HG03378 (cell line): ENCODE data around the gene CYP2A7.
"Not testable (repeated sequence)": the region's sequence is repeated elsewhere in the genome, so short reads cannot be mapped to it uniquely, and the experiment has no call there.

Experiments used
- ATAC-seq: cut with Tn5 transposase; IDR thresholded peaks from one replicate; pipeline ENCODE4 v1.9.1; 2021; ENCODE audit warnings: mild to moderate bottlenecking, moderate library complexity; ENCODE audit not compliant: unreplicated experiment

The CYP2A7 gene

GRCh38 chr19:40899964-40900363 is 17.9 kb upstream of the CYP2A7 start:
- not testable (repeated sequence) for ATAC-seq

- not testable (repeated sequence) for ATAC-seq
Observed at GRCh38 chr19:40896843-40897789, 15.1 kb upstream of the CYP2A7 start.

- ATAC-seq: no peak
Observed at GRCh38 chr19:40896418-40896796, 14.4 kb upstream of the CYP2A7 start.

GRCh38 chr19:40893112-40893511 is 11.1 kb upstream of the CYP2A7 start:
- no peak for ATAC-seq

GRCh38 chr19:40889366-40889765 is 7.3 kb upstream of the CYP2A7 start:
- no peak for ATAC-seq

- no peak for ATAC-seq
Observed at GRCh38 chr19:40888191-40888590, 6.2 kb upstream of the CYP2A7 start.

GRCh38 chr19:40884187-40884931 is 2.3 kb upstream of the CYP2A7 start:
- not testable (repeated sequence) for ATAC-seq

- ATAC-seq: not testable (repeated sequence)
Observed at GRCh38 chr19:40879349-40879748, 2.7 kb downstream of the CYP2A7 start.

GRCh38 chr19:40875526-40875951 is 6.5 kb downstream of the CYP2A7 start:
- not testable (repeated sequence) for ATAC-seq

GRCh38 chr19:40874874-40875273 is 7.2 kb downstream of the CYP2A7 start:
- ATAC-seq: not testable (repeated sequence)

- ATAC-seq: not testable (repeated sequence)
Observed at GRCh38 chr19:40873873-40874272, 8.2 kb downstream of the CYP2A7 start.

GRCh38 chr19:40872209-40872608 is 9.8 kb downstream of the CYP2A7 start:
- ATAC-seq: no peak

- ATAC-seq: no peak
Observed at GRCh38 chr19:40867701-40868100, 14.3 kb downstream of the CYP2A7 start.

- ATAC-seq: not testable (repeated sequence)
Observed at GRCh38 chr19:40864739-40865496, 17.1 kb downstream of the CYP2A7 start.

- ATAC-seq: no peak
Observed at GRCh38 chr19:40862785-40863184, 19.2 kb downstream of the CYP2A7 start.

GRCh38 chr19:40862333-40862732 is 19.7 kb downstream of the CYP2A7 start:
- ATAC-seq: no peak

GRCh38 chr19:40858109-40858508 is 23.9 kb downstream of the CYP2A7 start:
- ATAC-seq: no peak

GRCh38 chr19:40852467-40853152 is 29.4 kb downstream of the CYP2A7 start:
- ATAC-seq: not testable (repeated sequence)

GRCh38 chr19:40850277-40850676 is 31.8 kb downstream of the CYP2A7 start, which contains the start of gene CYP2A6:
Gene CYP2A6 (minus strand): TSS chr19:40850447. CDS start chr19:40850426, 21 bp downstream.
- not testable (repeated sequence) for ATAC-seq

- ATAC-seq: not testable (repeated sequence)
Observed at GRCh38 chr19:40846722-40847121, 35.3 kb downstream of the CYP2A7 start.
